Measurements from ENCODE around the gene MAN1C1. TPM values are rescaled to one million over a fixed set of nuclear protein-coding genes. Genes with fewer than 3 reads are reported as not detected.

Gene MAN1C1
- total RNA-seq, 1 experiment from 2014 or later, result 9.3 TPM

DNA sequence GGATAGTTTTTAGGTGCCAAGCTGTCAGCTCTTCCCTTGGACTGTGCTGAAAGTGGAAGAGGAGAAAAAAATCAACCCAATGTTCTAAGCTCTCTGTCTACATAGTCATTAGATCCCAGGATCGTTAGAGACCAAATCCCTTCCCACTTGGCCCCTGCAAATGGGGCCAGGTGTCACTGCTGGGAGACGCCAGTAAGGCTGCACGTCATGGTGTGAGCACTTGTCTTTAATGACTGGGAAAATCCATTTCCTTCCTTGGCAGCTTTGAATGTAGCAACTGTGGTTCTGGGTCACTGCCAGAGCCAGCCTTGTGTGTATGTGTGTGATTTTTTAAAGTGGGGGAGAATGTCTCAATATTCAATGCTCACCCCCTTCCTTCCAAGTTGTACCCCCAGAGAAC lies 59.9 kb downstream of the MAN1C1 start:
- no peak overlapping the region for H3K4me3 Mint-ChIP-seq
- Histone ChIP-seq H3K23me2 (ENCODE audit: insufficient read length, low read depth, low read length, poor library complexity, severe bottlenecking) (no peaks in the 10 kb centered on the region), H2BK120ac (ENCODE audit: low read depth, low read length, poor library complexity, severe bottlenecking) (no peak overlapping the region), H3K14ac (ENCODE audit: insufficient read depth, low read length) (no peak overlapping the region), H4K20me1 (ENCODE audit: control insufficient read depth, insufficient read depth, insufficient read length) (no peaks in the 10 kb centered on the region), H3K4ac (ENCODE audit: low read depth, low read length) (no peak overlapping the region), H3K27me3 (ENCODE audit: insufficient read depth, low read length) (no peaks in the 10 kb centered on the region), H2BK12ac (ENCODE audit: insufficient read length, low read depth, low read length) (no peak overlapping the region), H4K5ac (ENCODE audit: insufficient read length, low read depth, low read length) (no peak overlapping the region), H3K27ac (ENCODE audit: insufficient read length, low read depth, low read length) (no peak overlapping the region), H3K4me2 (ENCODE audit: insufficient read depth, insufficient read length, low read length) (no peak overlapping the region), H3K4me1 (ENCODE audit: insufficient read depth, low read length) (no peaks in the 10 kb centered on the region; the same call in 1 of the 2 replicates), H4K91ac (ENCODE audit: insufficient read length, low read depth, low read length) (no peak overlapping the region), H3K79me2 (ENCODE audit: insufficient read depth, low read length) (no peaks in the 10 kb centered on the region), H2AK5ac (ENCODE audit: insufficient read length, low read length) (no peak overlapping the region), H3K56ac (ENCODE audit: insufficient read length, low read depth, low read length) (no peak overlapping the region), H2AFZ (ENCODE audit: low read length) (no peak overlapping the region), H3K9me3 (ENCODE audit: control insufficient read depth, low read depth, low read length) (no peaks in the 10 kb centered on the region), H3K79me1 (ENCODE audit: insufficient read depth, low read depth, low read length, poor library complexity, severe bottlenecking) (no peaks in the 10 kb centered on the region), H3T11ph (ENCODE audit: low read length) (no peak overlapping the region), H3K23ac (ENCODE audit: insufficient read length, low read depth, low read length) (no peak overlapping the region), H2BK5ac (ENCODE audit: insufficient read length, low read length) (no peak overlapping the region), H4K8ac (replicated peaks; ENCODE audit: insufficient read length, low read depth, low read length) (no peak overlapping the region), H3K18ac (ENCODE audit: insufficient read length, low read depth, low read length) (no peak overlapping the region), H2BK20ac (ENCODE audit: low read depth, low read length, poor library complexity, severe bottlenecking) (no peak overlapping the region), H3K9ac (ENCODE audit: extremely low read depth, insufficient read length, low read length) (no peak overlapping the region), H2BK15ac (ENCODE audit: low read depth, low read length) (no peak overlapping the region)
- peaks cover 1% of the 10 kb centered on the region; the same call in 1 of the 2 replicates for H3K27me3 Mint-ChIP-seq (ENCODE audit: low read depth)
- peaks cover 0 to 4% (median 0%) of the 10 kb centered on the region in 3 experiments; a peak in 3 of 7 replicates for H3K36me3 Mint-ChIP-seq (ENCODE audit: insufficient read depth in 1 of 3, low read depth in 3 of 3)
- WGBS (ENCODE audit: extremely low coverage, insufficient read length, low lambda C conversion rate), result no CpG with 5 or more reads among the region's 3 CpGs
- DNase-seq, result no peak
- TF ChIP-seq, protein P1, sequence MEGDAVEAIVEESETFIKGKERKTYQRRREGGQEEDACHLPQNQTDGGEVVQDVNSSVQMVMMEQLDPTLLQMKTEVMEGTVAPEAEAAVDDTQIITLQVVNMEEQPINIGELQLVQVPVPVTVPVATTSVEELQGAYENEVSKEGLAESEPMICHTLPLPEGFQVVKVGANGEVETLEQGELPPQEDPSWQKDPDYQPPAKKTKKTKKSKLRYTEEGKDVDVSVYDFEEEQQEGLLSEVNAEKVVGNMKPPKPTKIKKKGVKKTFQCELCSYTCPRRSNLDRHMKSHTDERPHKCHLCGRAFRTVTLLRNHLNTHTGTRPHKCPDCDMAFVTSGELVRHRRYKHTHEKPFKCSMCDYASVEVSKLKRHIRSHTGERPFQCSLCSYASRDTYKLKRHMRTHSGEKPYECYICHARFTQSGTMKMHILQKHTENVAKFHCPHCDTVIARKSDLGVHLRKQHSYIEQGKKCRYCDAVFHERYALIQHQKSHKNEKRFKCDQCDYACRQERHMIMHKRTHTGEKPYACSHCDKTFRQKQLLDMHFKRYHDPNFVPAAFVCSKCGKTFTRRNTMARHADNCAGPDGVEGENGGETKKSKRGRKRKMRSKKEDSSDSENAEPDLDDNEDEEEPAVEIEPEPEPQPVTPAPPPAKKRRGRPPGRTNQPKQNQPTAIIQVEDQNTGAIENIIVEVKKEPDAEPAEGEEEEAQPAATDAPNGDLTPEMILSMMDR (conservative IDR thresholded peaks at IDR 0.05), result no peak
- no peaks in the 10 kb centered on the region; a peak in 1 of 5 replicates for H3K9me3 Mint-ChIP-seq
- peaks cover 31 to 38% of the 10 kb centered on the region in 2 experiments for H3K4me1 Mint-ChIP-seq
- H3K27ac Mint-ChIP-seq, result peak overlapping the region in 1 of 3 experiments; percentile 6; a peak in 1 of 7 replicates
